ENCODE measurements around the gene ASCL5. TPM values are rescaled to one million over a fixed set of nuclear protein-coding genes. Genes with fewer than 3 reads are reported as not detected.

ASCL5 gene
- total and polyA plus RNA-seq, 4 experiments from 2014 or later = 0.30 TPM; not detected in 3

DNA sequence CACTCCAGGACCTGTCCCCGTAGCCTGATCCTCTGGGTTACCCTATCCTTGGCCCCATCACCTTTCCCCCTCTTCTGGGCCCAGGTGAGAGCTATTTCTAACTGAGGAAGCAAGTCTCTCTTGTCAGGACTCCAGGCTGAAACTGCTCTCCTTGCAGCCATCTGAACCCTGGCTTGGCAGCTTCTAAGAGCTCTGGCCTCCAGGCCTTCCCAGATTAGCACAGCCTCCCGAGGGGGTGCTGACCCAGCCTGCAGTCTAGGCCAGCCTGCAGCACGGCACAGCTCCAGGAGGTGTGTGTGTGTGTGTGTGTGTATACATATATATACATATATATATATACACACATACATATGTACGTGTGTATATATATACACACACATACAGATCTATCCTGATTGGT lies 32.2 kb downstream of the ASCL5 start:
- H3K4me3 Mint-ChIP-seq = no peak overlapping the region
- no peaks in the 10 kb centered on the region for H3K36me3 Mint-ChIP-seq
- Histone ChIP-seq H3K36me3 (ENCODE audit: insufficient read depth, low read length) (no peaks in the 10 kb centered on the region), H3K4me3 (ENCODE audit: low read length in 2 of 2) (no peak overlapping the region), H3K27ac (ENCODE audit: low read depth, low read length) (no peak overlapping the region), H3K9me3 (ENCODE audit: control insufficient read depth in 1 of 2, low read length in 2 of 2) (no peaks in the 10 kb centered on the region), H3K4me1 (ENCODE audit: insufficient read depth, low read length) (no peaks in the 10 kb centered on the region), H3K27me3 (ENCODE audit: insufficient read depth, low read length) (no peaks in the 10 kb centered on the region)
- no peak overlapping the region for H3K27ac Mint-ChIP-seq
- peaks cover 0 to 2% (median 0%) of the 10 kb centered on the region in 8 donors for H3K9me3 Mint-ChIP-seq
- H3K4me1 Mint-ChIP-seq = no peaks in the 10 kb centered on the region
- intact Hi-C loops (cut with micrococcal nuclease) = no loop called here
- peaks cover 2 to 5% of the 10 kb centered on the region in 2 donors for H3K27me3 Mint-ChIP-seq
- CTCF ChIA-PET (ENCODE audit: partially characterized antibody) = interaction anchor here (1.0 kb wide), 1 partner anchor 12 kb away, joined by 3 read pairs; no protein-coding TSS in a partner anchor
- no peak for DNase-seq
- POLR2A ChIA-PET (ENCODE audit: partially characterized antibody) = no interaction called here

DNA sequence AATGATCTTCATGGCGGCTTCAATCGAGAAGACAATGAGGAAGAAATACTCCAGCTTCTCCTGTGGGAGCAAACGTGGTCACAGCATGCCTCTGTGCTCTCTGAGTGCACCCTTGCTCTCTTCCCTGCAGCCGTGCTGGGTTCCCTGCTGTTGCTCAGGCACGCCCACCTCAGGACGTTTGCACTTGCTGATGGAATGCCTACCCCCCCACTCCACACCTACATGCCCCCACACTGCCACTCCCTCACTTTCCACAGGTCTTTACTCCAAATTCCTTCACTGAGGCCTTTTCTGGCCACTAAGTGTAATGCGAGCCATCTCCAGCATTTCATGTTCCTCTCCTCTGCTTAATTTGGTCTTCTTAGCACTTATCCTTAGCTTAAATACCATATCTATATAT lies 33.0 kb downstream of the ASCL5 start:
- ChIA-PET POLR2A (ENCODE audit: partially characterized antibody) (no interaction called here), CTCF (ENCODE audit: partially characterized antibody) (interaction anchor here (1.0 kb wide), 1 partner anchor 13 kb away, joined by 3 read pairs; no protein-coding TSS in a partner anchor)
- Mint-ChIP-seq H3K27ac (peak overlapping the region in 1 of 7 donors; percentile 10), H3K36me3 (no peaks in the 10 kb centered on the region), H3K4me3 (no peak overlapping the region), H3K9me3 (peaks cover 0 to 2% (median 0%) of the 10 kb centered on the region in 8 donors), H3K4me1 (no peaks in the 10 kb centered on the region), H3K27me3 (peaks cover 2 to 5% of the 10 kb centered on the region in 2 donors)
- Histone ChIP-seq H3K27me3 (ENCODE audit: insufficient read depth, low read length) (no peaks in the 10 kb centered on the region), H3K27ac (ENCODE audit: low read depth, low read length) (no peak overlapping the region), H3K4me3 (ENCODE audit: low read length in 2 of 2) (no peak overlapping the region), H3K4me1 (ENCODE audit: insufficient read depth, low read length) (no peaks in the 10 kb centered on the region), H3K36me3 (ENCODE audit: insufficient read depth, low read length) (no peaks in the 10 kb centered on the region), H3K9me3 (ENCODE audit: control insufficient read depth in 1 of 2, low read length in 2 of 2) (no peaks in the 10 kb centered on the region)
- no peak for DNase-seq
- intact Hi-C loops (cut with micrococcal nuclease) = no loop called here

DNA sequence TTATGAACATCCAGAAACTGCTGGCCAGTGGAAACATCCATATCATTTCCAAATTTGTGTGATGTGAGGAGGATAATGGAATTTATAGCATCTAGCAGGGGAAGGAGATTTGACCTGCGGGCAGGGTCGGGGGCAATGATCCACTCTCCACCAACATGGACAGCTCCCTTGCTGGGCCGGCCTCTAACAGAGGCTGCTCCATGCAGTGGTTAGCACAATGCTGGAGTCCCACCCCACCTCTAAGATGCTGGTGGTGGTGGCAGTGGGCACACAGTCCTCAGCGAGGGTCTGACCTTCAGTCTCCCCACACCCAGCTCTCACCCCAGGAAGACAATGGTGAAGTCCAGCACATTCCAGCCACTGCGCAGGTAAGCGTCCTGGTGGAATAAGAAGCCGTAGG lies 33.4 kb downstream of the ASCL5 start:
- H3K27ac Mint-ChIP-seq = no peak overlapping the region
- H3K4me3 Mint-ChIP-seq = no peak overlapping the region
- POLR2A ChIA-PET (ENCODE audit: partially characterized antibody) = no interaction called here
- DNase-seq = no peak
- H3K27me3 Mint-ChIP-seq = peaks cover 2 to 5% of the 10 kb centered on the region in 2 donors
- H3K27ac ChIP-seq (ENCODE audit: low read depth, low read length) = no peak overlapping the region
- no peaks in the 10 kb centered on the region for H3K9me3 ChIP-seq (ENCODE audit: control insufficient read depth in 1 of 2, low read length in 2 of 2)
- peaks cover 0 to 2% (median 0%) of the 10 kb centered on the region in 8 donors for H3K9me3 Mint-ChIP-seq
- no peaks in the 10 kb centered on the region for H3K4me1 ChIP-seq (ENCODE audit: insufficient read depth, low read length)
- CTCF ChIA-PET (ENCODE audit: partially characterized antibody) = no interaction called here
- H3K36me3 Mint-ChIP-seq = no peaks in the 10 kb centered on the region
- H3K27me3 ChIP-seq (ENCODE audit: insufficient read depth, low read length) = no peaks in the 10 kb centered on the region
- no peaks in the 10 kb centered on the region for H3K36me3 ChIP-seq (ENCODE audit: insufficient read depth, low read length)
- H3K4me3 ChIP-seq (ENCODE audit: low read length in 2 of 2) = no peak overlapping the region
- no peaks in the 10 kb centered on the region for H3K4me1 Mint-ChIP-seq
- intact Hi-C loops (cut with micrococcal nuclease) = no loop called here

DNA sequence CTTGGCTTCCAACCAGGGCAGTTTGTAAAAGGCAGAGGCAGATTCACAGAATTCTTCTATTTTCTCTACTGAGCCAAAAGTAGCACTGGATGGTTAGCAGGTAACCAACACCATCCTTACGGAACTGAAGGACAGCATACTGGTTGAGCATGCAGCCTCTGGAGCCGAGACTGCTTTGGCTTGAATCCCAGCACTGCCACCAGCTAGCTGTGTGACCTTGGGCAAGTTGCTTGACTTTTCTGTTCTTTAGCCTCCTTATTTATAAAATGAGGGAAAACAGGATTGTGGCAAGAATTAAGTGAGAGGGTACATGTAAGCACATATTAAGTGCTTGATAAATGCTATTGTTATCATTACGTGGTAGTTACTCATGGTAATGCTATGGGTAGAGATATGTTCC lies 34.2 kb downstream of the ASCL5 start:
- POLR2A ChIA-PET (ENCODE audit: partially characterized antibody) = no interaction called here
- no peaks in the 10 kb centered on the region for H3K4me1 ChIP-seq (ENCODE audit: insufficient read depth, low read length)
- intact Hi-C loops (cut with micrococcal nuclease) = no loop called here

DNA sequence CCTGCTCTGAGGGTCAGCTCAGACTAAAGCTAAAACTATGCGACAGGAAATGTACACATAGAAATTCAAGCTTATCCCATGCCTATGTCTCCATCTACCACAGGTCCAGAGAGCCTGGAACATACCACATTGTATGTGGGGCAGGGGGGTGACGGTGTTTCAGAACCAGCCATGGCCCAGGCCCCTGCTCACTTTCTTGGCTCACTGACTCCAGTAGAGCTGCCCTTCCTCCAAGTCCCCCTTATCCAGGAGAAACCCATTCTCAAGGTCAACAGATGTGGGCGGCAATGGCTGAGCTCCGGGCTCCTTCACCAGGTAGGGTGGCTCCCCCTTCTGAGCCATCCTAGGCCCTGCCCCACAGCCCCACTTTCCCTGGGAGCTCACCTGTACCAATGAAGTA lies 35.7 kb downstream of the ASCL5 start:
- H3K9me3 ChIP-seq (ENCODE audit: control insufficient read depth in 1 of 2, low read length in 2 of 2) = no peaks in the 10 kb centered on the region
- Mint-ChIP-seq H3K36me3 (no peaks in the 10 kb centered on the region), H3K9me3 (peaks cover 0 to 2% (median 0%) of the 10 kb centered on the region in 8 donors), H3K27ac (no peak overlapping the region), H3K27me3 (peaks cover 5 to 6% of the 10 kb centered on the region in 2 donors), H3K4me3 (no peak overlapping the region), H3K4me1 (no peaks in the 10 kb centered on the region)
- no peak overlapping the region for H3K27ac ChIP-seq (ENCODE audit: low read depth, low read length)
- intact Hi-C loops (cut with micrococcal nuclease) = no loop called here
- H3K4me3 ChIP-seq (ENCODE audit: low read length in 2 of 2) = no peak overlapping the region
- no peaks in the 10 kb centered on the region for H3K36me3 ChIP-seq (ENCODE audit: insufficient read depth, low read length)
- POLR2A ChIA-PET (ENCODE audit: partially characterized antibody) = no interaction called here
- no peak for DNase-seq
- no peaks in the 10 kb centered on the region for H3K4me1 ChIP-seq (ENCODE audit: insufficient read depth, low read length)
- H3K27me3 ChIP-seq (ENCODE audit: insufficient read depth, low read length) = no peaks in the 10 kb centered on the region
- CTCF ChIA-PET (ENCODE audit: partially characterized antibody) = interaction anchor here (1.0 to 1.2 kb wide), 2 partner anchors 22 to 27 kb away, joined by 3 to 5 read pairs; no protein-coding TSS in a partner anchor

More for the DNA sequence above, 34.2 kb downstream of the ASCL5 start:
- Histone ChIP-seq H3K4me3 (ENCODE audit: low read length in 2 of 2) (no peak overlapping the region), H3K9me3 (ENCODE audit: control insufficient read depth in 1 of 2, low read length in 2 of 2) (no peaks in the 10 kb centered on the region), H3K36me3 (ENCODE audit: insufficient read depth, low read length) (no peaks in the 10 kb centered on the region), H3K27me3 (ENCODE audit: insufficient read depth, low read length) (no peaks in the 10 kb centered on the region), H3K27ac (ENCODE audit: low read depth, low read length) (no peak overlapping the region)
- Mint-ChIP-seq H3K4me1 (no peaks in the 10 kb centered on the region), H3K27ac (no peak overlapping the region), H3K27me3 (peaks cover 5 to 8% of the 10 kb centered on the region in 2 donors), H3K36me3 (no peaks in the 10 kb centered on the region), H3K9me3 (peaks cover 0 to 2% (median 0%) of the 10 kb centered on the region in 8 donors), H3K4me3 (no peak overlapping the region)
- DNase-seq = no peak
- CTCF ChIA-PET (ENCODE audit: partially characterized antibody) = no interaction called here

DNA sequence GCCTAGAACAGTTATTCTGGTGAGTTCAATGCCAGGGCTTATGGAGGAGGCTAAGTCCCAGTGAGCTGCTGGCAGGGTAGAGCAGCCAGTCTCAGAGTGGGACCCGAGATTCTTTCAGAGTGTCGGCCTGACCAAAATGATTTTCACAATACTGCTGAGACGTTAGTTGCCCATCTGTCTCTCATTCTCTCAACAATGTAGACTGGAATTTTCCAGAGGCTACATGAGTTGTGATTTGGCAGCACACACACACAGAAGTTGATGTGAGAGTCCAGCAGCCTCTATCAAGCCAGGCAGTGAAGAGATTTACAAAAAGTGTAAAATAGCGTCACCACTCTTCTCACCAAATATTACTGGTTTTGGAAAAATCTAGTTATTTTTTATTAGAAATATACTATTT lies 36.4 kb downstream of the ASCL5 start:
- no peak overlapping the region for H3K27ac Mint-ChIP-seq
- no peak overlapping the region for H3K4me3 ChIP-seq (ENCODE audit: low read length in 2 of 2)
- H3K4me1 Mint-ChIP-seq = no peaks in the 10 kb centered on the region
- no peak for DNase-seq
- no peaks in the 10 kb centered on the region for H3K27me3 ChIP-seq (ENCODE audit: insufficient read depth, low read length)
- no peak overlapping the region for H3K4me3 Mint-ChIP-seq
- H3K27me3 Mint-ChIP-seq = peaks cover 8 to 9% of the 10 kb centered on the region in 2 donors
- H3K36me3 ChIP-seq (ENCODE audit: insufficient read depth, low read length) = no peaks in the 10 kb centered on the region
- POLR2A ChIA-PET (ENCODE audit: partially characterized antibody) = no interaction called here
- CTCF ChIA-PET (ENCODE audit: partially characterized antibody) = interaction anchor here (1.2 kb wide), 1 partner anchor 23 kb away, joined by 5 read pairs; no protein-coding TSS in a partner anchor
- H3K9me3 ChIP-seq (ENCODE audit: control insufficient read depth in 1 of 2, low read length in 2 of 2) = no peaks in the 10 kb centered on the region
- no peaks in the 10 kb centered on the region for H3K36me3 Mint-ChIP-seq
- intact Hi-C loops (cut with micrococcal nuclease) = no loop called here
- H3K27ac ChIP-seq (ENCODE audit: low read depth, low read length) = no peak overlapping the region
- peaks cover 0 to 2% (median 0%) of the 10 kb centered on the region in 8 donors for H3K9me3 Mint-ChIP-seq
- no peaks in the 10 kb centered on the region for H3K4me1 ChIP-seq (ENCODE audit: insufficient read depth, low read length)

DNA sequence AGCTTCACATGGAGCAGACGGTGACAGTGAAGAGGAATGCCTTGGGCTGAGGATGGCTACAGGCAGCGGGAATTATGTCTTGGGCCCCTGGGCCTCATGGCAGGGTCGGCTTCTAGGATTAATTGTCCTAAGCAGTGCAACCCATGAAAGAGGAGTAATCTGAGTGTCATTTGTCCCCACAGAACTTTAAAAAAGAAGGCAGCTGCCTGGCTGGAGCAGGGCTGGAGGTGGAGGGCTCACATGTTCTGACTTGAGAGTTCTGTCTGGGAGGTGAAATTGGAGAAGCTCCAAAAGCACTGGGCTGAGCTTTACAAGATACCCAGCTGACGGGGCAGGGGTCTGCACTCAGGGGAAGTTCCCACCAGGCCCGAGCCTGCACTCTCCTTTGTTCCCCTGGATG lies 37.4 kb downstream of the ASCL5 start:
- DNase-seq = no peak
- POLR2A ChIA-PET (ENCODE audit: partially characterized antibody) = no interaction called here
- H3K4me3 Mint-ChIP-seq = no peak overlapping the region
- Histone ChIP-seq H3K4me3 (ENCODE audit: low read length in 2 of 2) (no peak overlapping the region), H3K27ac (ENCODE audit: low read depth, low read length) (no peak overlapping the region), H3K36me3 (ENCODE audit: insufficient read depth, low read length) (no peaks in the 10 kb centered on the region), H3K4me1 (ENCODE audit: insufficient read depth, low read length) (no peaks in the 10 kb centered on the region), H3K27me3 (ENCODE audit: insufficient read depth, low read length) (no peaks in the 10 kb centered on the region), H3K9me3 (ENCODE audit: control insufficient read depth in 1 of 2, low read length in 2 of 2) (no peaks in the 10 kb centered on the region)
- peaks cover 0 to 2% (median 0%) of the 10 kb centered on the region in 8 donors for H3K9me3 Mint-ChIP-seq
- no peak overlapping the region for H3K27ac Mint-ChIP-seq
- H3K4me1 Mint-ChIP-seq = no peaks in the 10 kb centered on the region
- H3K36me3 Mint-ChIP-seq = no peaks in the 10 kb centered on the region
- peaks cover 8 to 9% of the 10 kb centered on the region in 2 donors for H3K27me3 Mint-ChIP-seq
- CTCF ChIA-PET (ENCODE audit: partially characterized antibody) = interaction anchor here (1.3 kb wide), 1 partner anchor 109 kb away, joined by 3 read pairs; no protein-coding TSS in a partner anchor
- intact Hi-C loops (cut with micrococcal nuclease) = no loop called here

Measured in CD4-positive, alpha-beta memory T cell (primary cell).